ENCODE results near the gene DBH. TPM values are rescaled to one million over a fixed set of nuclear protein-coding genes. Genes with fewer than 3 reads are reported as not detected.

Gene DBH
- total RNA-seq, 1 donor from 2014 or later = 0.13 TPM

DNA sequence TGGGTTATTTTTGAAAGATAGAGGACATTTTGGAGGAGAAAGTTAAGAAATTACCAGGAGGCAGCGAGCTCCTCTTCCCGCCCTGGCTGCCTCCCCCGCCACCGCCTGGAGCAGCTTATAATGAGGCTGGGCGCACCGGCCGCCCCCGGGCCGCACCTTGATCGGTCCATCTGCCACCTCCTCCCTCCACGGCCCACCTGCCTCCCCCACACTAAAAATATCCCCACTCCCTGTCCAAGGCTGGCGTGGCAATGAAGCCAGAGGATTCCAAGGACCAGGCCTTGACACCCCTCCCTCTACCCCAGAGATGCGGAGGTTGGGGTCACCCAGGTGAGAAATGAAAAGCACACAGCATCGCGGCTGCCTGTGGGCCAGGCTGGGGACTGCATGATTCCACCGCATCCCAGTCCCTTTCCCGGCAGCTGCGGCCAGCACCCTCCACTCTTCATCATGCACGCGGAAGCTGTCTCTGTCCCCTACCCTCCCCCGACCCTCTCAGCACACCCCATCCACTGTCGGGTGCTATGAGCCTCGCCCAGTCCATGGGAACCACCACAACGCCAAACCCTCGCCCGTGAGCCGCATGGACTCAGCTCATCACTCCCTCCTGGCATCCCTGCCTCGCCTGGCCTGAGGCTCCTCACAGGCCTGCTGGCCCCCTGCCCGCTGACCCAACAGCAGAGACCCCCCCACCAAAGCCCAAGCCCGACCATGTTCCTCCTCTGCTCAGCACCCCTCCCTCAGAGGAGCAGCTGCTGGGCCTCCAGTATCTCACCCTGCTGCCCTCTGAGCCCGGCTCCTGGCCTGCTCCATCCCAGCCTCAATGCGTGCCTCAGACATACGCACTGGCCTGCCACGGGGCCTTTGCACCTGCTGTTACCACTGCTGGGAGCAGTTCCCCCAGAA is 51.9 kb downstream of the DBH start:
- intact Hi-C loops (cut with DNase I) = no loop called here
- DNase-seq (ENCODE audit: low spot score) = no peak
- ATAC-seq = no peak

DNA sequence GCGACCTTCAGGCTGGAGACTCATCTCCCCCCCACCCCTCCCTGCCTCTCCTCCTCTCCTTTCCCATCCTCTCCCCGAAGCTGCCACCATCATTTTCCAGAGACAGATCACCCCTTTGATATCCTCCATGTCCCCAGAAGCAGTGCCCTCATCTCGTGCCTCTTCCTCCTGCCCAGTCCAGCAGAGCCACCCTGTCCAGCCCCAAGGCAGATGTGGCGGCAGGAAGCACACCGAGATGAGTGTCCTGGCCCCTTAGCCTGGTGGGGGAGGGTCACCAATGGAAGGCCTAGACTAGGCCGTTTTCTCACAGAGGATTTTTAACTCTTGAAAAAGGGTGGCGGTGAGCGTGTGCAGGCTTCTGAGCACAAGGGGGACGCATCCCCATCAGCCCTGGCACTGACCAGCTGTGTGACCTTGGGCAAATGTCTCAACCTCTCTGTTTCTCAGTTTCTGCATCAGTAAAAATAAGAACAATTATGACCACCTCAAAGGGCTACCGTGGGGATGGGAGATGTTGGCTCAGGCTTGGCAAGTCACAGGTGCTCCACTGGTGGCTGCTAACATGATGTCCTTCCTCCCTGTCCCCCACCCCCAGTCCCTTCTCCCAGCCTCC is 53.1 kb downstream of the DBH start:
- DNase-seq (ENCODE audit: low spot score) (no peak), ATAC-seq (no peak)
- intact Hi-C loops (cut with DNase I) = no loop called here

- no peak for ATAC-seq
- no peak for DNase-seq (ENCODE audit: low spot score)
- intact Hi-C loops (cut with DNase I) = no loop called here
These were observed 54.0 kb downstream of the DBH start for GRCh38 chr9:133690081-133690561.

GRCh38 chr9:133691191-133691590 is 55.0 kb downstream of the DBH start:
- DNase-seq (ENCODE audit: low spot score) = no peak

GRCh38 chr9:133691626-133692363 is 55.6 kb downstream of the DBH start:
- ATAC-seq = no peak
- intact Hi-C loops (cut with DNase I) = no loop called here
- DNase-seq (ENCODE audit: low spot score) = no peak

More at GRCh38 chr9:133691191-133691590, 55.0 kb downstream of the DBH start:
- ATAC-seq = no peak
- intact Hi-C loops (cut with DNase I) = no loop called here

DNA sequence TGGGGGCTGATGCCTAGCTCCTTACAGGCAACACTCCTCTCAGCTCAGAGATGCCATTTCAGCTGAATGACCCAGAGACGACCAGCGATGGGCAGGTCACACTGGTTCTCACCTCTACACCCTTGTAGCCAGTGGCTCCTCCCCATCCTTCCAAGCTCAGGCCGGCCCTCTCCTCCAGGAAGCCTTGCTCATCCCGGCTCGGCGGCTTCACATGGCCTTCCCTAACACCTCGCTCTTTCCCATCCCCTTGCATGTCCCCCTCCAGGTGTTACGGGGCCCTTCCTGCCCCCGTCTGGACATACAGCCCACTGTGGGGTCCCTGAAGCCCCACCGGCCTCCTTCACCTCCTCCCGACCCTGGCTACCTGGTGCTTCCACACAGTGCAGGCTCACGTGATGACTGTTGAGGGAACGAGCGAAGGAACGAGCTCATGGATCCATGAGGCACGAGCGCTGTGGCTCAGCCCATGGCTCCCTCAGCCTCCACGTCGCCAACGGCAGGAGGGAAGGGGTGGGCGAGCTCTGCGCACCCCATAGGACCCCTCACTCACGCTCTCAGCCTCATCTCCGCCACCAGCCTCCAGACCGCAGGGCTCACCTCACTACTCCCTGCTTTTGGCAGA is 56.3 kb downstream of the DBH start:
- no peak for ATAC-seq
- intact Hi-C loops (cut with DNase I) = no loop called here
- no peak for DNase-seq (ENCODE audit: low spot score)

- ATAC-seq = no peak
- intact Hi-C loops (cut with DNase I) = no loop called here
- no peak for DNase-seq (ENCODE audit: low spot score)
These were observed 57.0 kb downstream of the DBH start for GRCh38 chr9:133693116-133693515.

- DNase-seq (ENCODE audit: low spot score) (no peak), ATAC-seq (no peak)
- intact Hi-C loops (cut with DNase I) = no loop called here
These were observed 57.8 kb downstream of the DBH start for GRCh38 chr9:133693703-133694529.

- intact Hi-C loops (cut with DNase I) = no loop called here
- ATAC-seq = no peak
- DNase-seq (ENCODE audit: low spot score) = no peak
These were observed 58.5 kb downstream of the DBH start for GRCh38 chr9:133694686-133695085.

GRCh38 chr9:133696071-133696472 is 59.9 kb downstream of the DBH start:
- no peak for DNase-seq (ENCODE audit: low spot score)
- intact Hi-C loops (cut with DNase I) = no loop called here

DNA sequence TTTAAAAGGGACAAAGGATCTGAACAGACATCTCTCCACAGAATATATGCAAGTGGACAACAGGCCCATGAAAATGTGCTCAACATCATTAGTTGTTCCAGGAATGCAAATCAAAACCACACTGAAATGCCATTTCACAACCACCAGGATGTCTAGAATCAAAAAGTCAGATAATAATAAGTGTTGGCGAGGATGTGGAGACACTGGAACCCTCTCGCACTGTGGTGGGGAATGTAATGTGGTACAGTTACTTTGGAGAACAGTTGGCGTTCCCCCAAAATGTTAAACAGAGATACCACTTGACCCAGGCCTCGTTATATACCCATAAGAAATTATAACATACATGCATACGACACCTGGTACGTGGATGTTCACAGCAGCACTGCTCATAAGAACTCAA is 63.4 kb downstream of the DBH start:
- DNase-seq (ENCODE audit: low spot score) (no peak), ATAC-seq (no peak)
- intact Hi-C loops (cut with DNase I) = no loop called here

More at GRCh38 chr9:133696071-133696472, 59.9 kb downstream of the DBH start:
- ATAC-seq = no peak

DNA sequence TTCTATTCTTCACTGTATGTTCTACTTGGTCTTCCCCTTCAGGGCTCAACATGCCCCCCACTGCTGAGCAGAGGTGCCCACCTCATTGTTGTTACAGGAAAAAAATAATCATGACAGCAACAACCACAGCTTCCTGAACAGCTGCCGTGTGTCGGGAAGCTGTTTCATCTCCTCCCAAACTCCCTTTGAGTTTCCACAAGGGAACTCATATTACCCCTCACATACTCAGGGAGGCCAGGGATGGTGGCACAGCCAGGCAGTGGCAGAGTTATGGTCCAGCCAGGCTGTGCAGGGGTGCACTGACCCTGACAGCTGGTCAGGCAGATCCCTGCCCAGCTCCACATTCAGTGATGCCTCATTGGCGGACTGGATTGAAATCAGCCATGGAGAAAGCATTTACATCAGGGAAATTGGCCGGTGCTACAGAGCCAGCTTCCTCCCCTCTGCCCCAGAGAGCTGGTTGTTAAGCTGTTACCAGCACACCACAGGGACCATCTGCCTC is 64.7 kb downstream of the DBH start:
- DNase-seq (ENCODE audit: low spot score) (peak; percentile 31), ATAC-seq (no peak)
- intact Hi-C loops (cut with DNase I) = no loop called here

- intact Hi-C loops (cut with DNase I) = no loop called here
- DNase-seq (ENCODE audit: low spot score) = peak; percentile 53
- ATAC-seq = no peak
These were observed 65.3 kb downstream of the DBH start for GRCh38 chr9:133701321-133701980.

DNA sequence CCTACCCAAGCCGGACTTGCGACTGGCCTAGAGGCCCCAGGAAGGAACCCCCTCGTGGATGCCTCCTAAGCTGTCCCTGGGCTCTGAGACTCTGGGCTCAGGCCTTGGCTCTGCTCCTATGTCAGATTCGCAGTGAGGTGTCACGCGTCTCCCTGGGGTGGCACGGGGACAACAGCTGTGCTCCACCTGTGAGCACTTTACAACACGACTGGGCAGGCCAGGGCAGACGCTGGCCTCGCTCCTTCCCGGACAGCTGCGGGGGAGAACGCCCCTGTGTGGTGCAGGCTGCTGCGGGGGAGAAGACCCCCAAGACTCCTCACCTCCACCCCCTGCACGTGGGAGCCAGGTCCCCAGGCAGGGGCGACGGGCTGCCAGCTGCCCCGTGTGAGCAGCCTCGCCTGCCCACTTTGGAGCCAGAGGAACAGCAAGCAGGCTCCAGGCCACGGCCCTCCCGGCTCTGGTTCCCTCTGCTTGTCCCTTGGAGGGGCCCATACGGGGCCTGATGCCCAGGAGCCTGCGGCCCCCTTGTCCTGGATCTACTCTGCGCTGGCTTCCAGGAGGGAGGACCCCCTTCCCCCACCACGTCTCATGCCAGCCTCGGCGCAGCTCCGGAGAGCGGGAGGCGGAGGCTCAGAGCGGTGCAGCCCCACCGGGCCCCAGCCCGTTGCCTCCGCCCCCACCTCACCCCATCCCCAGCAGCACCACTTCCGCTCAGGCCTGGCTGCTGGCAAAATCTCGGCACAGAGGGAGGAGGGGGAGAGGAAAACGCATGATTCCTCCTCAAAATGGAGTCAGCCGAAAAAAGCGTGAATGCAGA is 66.0 kb downstream of the DBH start:
- peak; percentile 70 for DNase-seq (ENCODE audit: low spot score)
- peak; percentile 79 for ATAC-seq
- intact Hi-C loops (cut with DNase I) = no loop called here

DNA sequence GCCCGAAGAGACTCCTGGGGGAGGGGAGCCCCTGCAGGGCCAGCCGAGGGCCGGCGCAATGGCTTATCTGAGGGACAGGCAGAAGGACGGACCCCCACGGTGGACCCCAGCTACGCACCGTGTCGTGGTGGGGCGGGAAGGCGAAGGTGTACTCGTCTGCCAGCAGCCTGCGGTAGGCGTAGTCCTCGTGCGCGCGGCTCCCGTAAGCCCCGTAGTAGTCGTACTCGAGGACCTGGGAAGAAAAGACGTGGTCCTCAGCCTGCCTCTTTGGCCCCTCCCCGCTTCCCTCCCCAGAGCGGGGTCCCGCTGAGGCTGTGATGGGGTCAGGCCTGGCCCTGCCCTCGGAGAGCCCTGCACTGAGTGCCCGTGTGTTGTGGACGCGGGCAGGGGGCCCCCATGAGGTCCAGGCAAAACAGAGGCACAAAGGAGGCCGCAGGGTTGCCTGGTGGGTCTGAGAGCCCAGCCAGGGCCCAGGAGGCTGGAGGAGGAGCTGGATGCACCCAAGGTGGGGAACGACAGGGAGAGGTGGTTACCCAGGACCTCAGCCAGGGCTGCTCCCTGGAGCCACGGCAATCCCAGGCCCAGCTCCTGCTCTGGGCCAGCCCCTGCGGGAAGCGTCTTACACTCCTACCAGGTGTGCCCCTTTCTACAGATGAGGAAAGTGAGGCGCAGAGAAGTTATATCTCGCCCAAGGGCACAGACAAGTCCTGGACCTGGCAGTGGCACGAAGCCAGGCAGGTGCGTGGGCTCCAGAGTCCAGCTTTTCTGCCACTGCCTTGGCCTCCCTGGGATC is 66.8 kb downstream of the DBH start:
- ATAC-seq = peak; percentile 2
- intact Hi-C loops (cut with DNase I) = no loop called here
- peak; percentile 53 for DNase-seq (ENCODE audit: low spot score)

All from sciatic nerve (tissue), 2 donors.